ENCODE data around the gene PLCH2.
A peak's percentile ranks its signal among the peaks of the same experiment; 100 is the strongest.

PLCH2 gene

GRCh38 chr1:2468041-2468472 lies 8.0 kb upstream of the PLCH2 start:
- TF ChIP-seq Cebpa-rat (IDR thresholded peaks at IDR 0.05): no peak

GRCh38 chr1:2468540-2468939 lies 7.5 kb upstream of the PLCH2 start:
- Histone ChIP-seq H3K4me2 (peak overlapping the region in 6 of 11 experiments; percentile 9 to 99 (median 25); a peak in 9 of 22 replicates), H3K4me3 (no peak overlapping the region), H3K27ac (no peak overlapping the region), H3K27me3 (peaks cover 13 to 77% (median 43%) of the 10 kb centered on the region in 11 experiments), H3K9ac (no peak overlapping the region), H3K9me3 (replicated peaks in 1 of 11) (no peaks in the 10 kb centered on the region), H4K20me1 (peaks cover 0 to 95% (median 65%) of the 10 kb centered on the region in 11 experiments; a peak in 17 of 22 replicates), H3K4me1 (peaks cover 32 to 99% (median 92%) of the 10 kb centered on the region in 10 experiments), H3K36me3 (no peaks in the 10 kb centered on the region)
- no peak for TF ChIP-seq Cebpa-rat (IDR thresholded peaks at IDR 0.05)

More at GRCh38 chr1:2468041-2468472, 8.0 kb upstream of the PLCH2 start:
- Histone ChIP-seq H3K9me3 (replicated peaks in 1 of 11) (no peaks in the 10 kb centered on the region), H3K4me2 (peak overlapping the region in 5 of 11 experiments; percentile 11 to 99 (median 32); a peak in 7 of 22 replicates), H3K4me3 (no peak overlapping the region), H3K9ac (no peak overlapping the region), H3K27me3 (peaks cover 13 to 76% (median 48%) of the 10 kb centered on the region in 11 experiments), H4K20me1 (peaks cover 0 to 95% (median 60%) of the 10 kb centered on the region in 11 experiments; a peak in 17 of 22 replicates), H3K27ac (no peak overlapping the region), H3K4me1 (peaks cover 31 to 99% (median 91%) of the 10 kb centered on the region in 10 experiments), H3K36me3 (no peaks in the 10 kb centered on the region)

- TF ChIP-seq Cebpa-rat (IDR thresholded peaks at IDR 0.05): no peak
- no peak overlapping the region for H3K27ac ChIP-seq
- no peak overlapping the region for H3K4me3 ChIP-seq
- H3K9me3 ChIP-seq (replicated peaks in 1 of 11): no peaks in the 10 kb centered on the region
- H4K20me1 ChIP-seq: peaks cover 0 to 95% (median 64%) of the 10 kb centered on the region in 11 experiments; a peak in 17 of 22 replicates
- H3K9ac ChIP-seq: peak overlapping the region in 2 of 11 experiments; percentile 56 to 58; a peak in 3 of 22 replicates
- H3K4me1 ChIP-seq: peaks cover 32 to 99% (median 95%) of the 10 kb centered on the region in 10 experiments
- peaks cover 13 to 76% (median 35%) of the 10 kb centered on the region in 11 experiments for H3K27me3 ChIP-seq
- H3K4me2 ChIP-seq: peak overlapping the region in 9 of 11 experiments; percentile 78 to 99 (median 97); a peak in 16 of 22 replicates
- no peaks in the 10 kb centered on the region for H3K36me3 ChIP-seq
Observed at GRCh38 chr1:2469103-2469940, 6.8 kb upstream of the PLCH2 start.

DNA sequence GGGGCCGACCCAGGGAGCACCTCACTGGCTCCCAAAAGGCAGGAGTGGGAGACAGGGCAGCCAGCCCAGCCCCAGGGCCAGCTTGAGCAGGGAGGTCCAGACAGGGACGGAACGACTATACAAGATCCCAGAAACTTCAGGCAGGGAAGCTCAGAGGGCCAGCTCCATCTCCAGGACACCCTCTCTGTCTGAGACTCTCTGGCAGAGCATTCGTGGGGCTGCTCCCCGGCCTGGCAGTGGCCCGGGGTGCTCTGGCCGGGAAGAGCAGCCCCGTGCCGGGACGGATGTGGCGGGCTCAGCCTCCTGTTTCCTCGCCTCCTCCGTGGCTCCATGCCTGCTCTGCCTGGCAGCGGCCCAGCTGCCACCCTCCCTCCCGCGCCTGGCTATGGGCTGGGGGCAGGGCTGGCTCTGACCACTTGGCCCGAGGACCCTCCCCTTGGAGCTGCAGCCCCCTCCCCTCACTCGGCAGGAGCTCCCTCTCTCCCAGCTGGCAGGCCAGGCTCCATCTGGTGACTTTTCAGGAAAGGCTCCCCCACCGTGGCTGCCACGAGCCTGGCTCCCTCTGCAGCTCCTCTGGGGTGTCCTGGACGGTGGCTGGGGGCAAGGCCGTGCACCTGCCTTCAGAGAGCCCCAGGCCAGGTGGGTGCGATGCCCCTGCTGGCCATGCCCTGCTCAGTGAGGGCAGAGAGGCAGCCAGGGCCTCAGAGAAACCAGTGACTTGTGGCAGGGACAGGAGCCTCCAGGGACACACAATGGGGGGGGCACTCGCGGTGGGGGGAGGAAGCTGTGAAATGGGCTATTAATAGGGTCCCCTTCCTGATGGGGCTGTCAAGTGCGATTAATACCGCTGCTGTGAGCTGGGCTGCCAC lies 5.6 kb upstream of the PLCH2 start:
- Histone ChIP-seq H4K20me1 (peaks cover 0 to 94% (median 59%) of the 10 kb centered on the region in 11 experiments; a peak in 17 of 22 replicates), H3K4me3 (peak overlapping the region in 5 of 10 experiments; percentile 11 to 52 (median 40); a peak in 9 of 20 replicates), H3K27me3 (peaks cover 13 to 64% (median 23%) of the 10 kb centered on the region in 11 experiments), H3K9ac (peak overlapping the region in 7 of 11 experiments; percentile 11 to 65 (median 41); a peak in 10 of 22 replicates), H3K27ac (peak overlapping the region in 4 of 11 experiments; percentile 38 to 56 (median 52); a peak in 5 of 22 replicates), H3K9me3 (replicated peaks in 1 of 11) (no peaks in the 10 kb centered on the region), H3K36me3 (no peaks in the 10 kb centered on the region), H3K4me2 (peak overlapping the region; percentile 30 to 99 (median 95)), H3K4me1 (peaks cover 32 to 99% (median 94%) of the 10 kb centered on the region in 10 experiments)
- TF ChIP-seq Cebpa-rat (IDR thresholded peaks at IDR 0.05): no peak

GRCh38 chr1:2471159-2471471 lies 5.0 kb upstream of the PLCH2 start:
- no peaks in the 10 kb centered on the region for H3K9me3 ChIP-seq (replicated peaks in 1 of 11)
- peaks cover 32 to 99% (median 94%) of the 10 kb centered on the region in 10 experiments for H3K4me1 ChIP-seq
- TF ChIP-seq Cebpa-rat (IDR thresholded peaks at IDR 0.05): no peak
- H3K4me2 ChIP-seq: peak overlapping the region; percentile 30 to 99 (median 95)
- peak overlapping the region in 4 of 11 experiments; percentile 17 to 56 (median 46); a peak in 5 of 22 replicates for H3K27ac ChIP-seq
- peak overlapping the region in 5 of 10 experiments; percentile 11 to 52 (median 40); a peak in 8 of 20 replicates for H3K4me3 ChIP-seq
- peak overlapping the region in 7 of 11 experiments; percentile 11 to 65 (median 34); a peak in 10 of 22 replicates for H3K9ac ChIP-seq
- peaks cover 0 to 94% (median 53%) of the 10 kb centered on the region in 11 experiments; a peak in 17 of 22 replicates for H4K20me1 ChIP-seq
- no peaks in the 10 kb centered on the region for H3K36me3 ChIP-seq
- peaks cover 7 to 58% (median 17%) of the 10 kb centered on the region in 11 experiments; a peak in 21 of 22 replicates for H3K27me3 ChIP-seq

DNA sequence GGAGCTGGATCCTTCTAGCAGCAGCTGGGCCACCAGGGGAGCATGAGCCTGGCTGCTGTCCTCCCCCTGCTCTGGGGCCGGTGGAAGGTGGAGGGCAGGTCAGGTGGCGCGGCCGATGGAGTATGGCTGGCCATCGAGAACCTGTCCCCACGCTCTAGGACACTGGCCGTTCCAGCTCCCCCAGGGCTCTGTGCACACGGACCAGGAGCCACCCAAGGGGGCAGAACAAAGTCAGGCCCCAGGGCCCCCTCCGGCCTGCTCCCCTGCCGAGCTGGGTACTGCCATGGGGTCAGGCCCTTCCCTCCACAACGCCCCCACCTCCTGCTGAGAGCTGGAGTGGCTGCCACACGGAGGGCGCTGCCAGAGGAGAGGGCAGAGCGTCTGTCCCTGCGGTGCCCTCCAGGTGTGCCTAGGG lies 4.5 kb upstream of the PLCH2 start:
- Histone ChIP-seq H3K4me2 (peak overlapping the region; percentile 20 to 99 (median 95); a peak in 20 of 22 replicates), H3K9ac (peak overlapping the region in 5 of 11 experiments; percentile 11 to 65 (median 34); a peak in 9 of 22 replicates), H3K27me3 (peaks cover 2 to 53% (median 12%) of the 10 kb centered on the region in 11 experiments; a peak in 21 of 22 replicates), H3K9me3 (replicated peaks in 1 of 11) (no peaks in the 10 kb centered on the region), H3K36me3 (no peaks in the 10 kb centered on the region), H3K27ac (peak overlapping the region in 3 of 11 experiments; percentile 17 to 56 (median 54); a peak in 4 of 22 replicates), H4K20me1 (peaks cover 0 to 93% (median 49%) of the 10 kb centered on the region in 11 experiments; a peak in 17 of 22 replicates), H3K4me3 (peak overlapping the region in 5 of 10 experiments; percentile 11 to 52 (median 40); a peak in 5 of 20 replicates), H3K4me1 (peaks cover 32 to 99% (median 94%) of the 10 kb centered on the region in 10 experiments)
- no peak for TF ChIP-seq Cebpa-rat (IDR thresholded peaks at IDR 0.05)

- H3K4me1 ChIP-seq: peaks cover 32 to 99% (median 95%) of the 10 kb centered on the region in 10 experiments
- no peak for TF ChIP-seq Cebpa-rat (IDR thresholded peaks at IDR 0.05)
- peaks cover 0 to 95% (median 46%) of the 10 kb centered on the region in 11 experiments; a peak in 16 of 22 replicates for H4K20me1 ChIP-seq
- H3K27me3 ChIP-seq: peaks cover 0 to 48% (median 7%) of the 10 kb centered on the region in 11 experiments; a peak in 16 of 22 replicates
- peak overlapping the region; percentile 20 to 99 (median 95); a peak in 19 of 22 replicates for H3K4me2 ChIP-seq
- no peak overlapping the region for H3K4me3 ChIP-seq
- H3K36me3 ChIP-seq: no peaks in the 10 kb centered on the region
- no peaks in the 10 kb centered on the region for H3K9me3 ChIP-seq (replicated peaks in 1 of 11)
- H3K9ac ChIP-seq: peak overlapping the region in 4 of 11 experiments; percentile 14 to 65 (median 46); a peak in 4 of 22 replicates
- peak overlapping the region in 2 of 11 experiments; percentile 54 to 56; a peak in 3 of 22 replicates for H3K27ac ChIP-seq
Observed at GRCh38 chr1:2472109-2472508, 4.0 kb upstream of the PLCH2 start.

All from BLaER1 treated with 17β-estradiol and CSF1 and Interleukin-3, amounts not matched to agents 10 nM and 100 nM (cell line).